Measurements from ENCODE around the gene PRND. TPM values are rescaled to one million over a fixed set of nuclear protein-coding genes. Genes with fewer than 3 reads are reported as not detected.

Gene PRND
- total and polyA plus RNA-seq, 2 of the 8 experiments (the other 6 are each of a cell fraction or from before 2014, with no cell fraction given), result 0.09 to 0.11 TPM

- Histone ChIP-seq H2BK120ac (replicated peaks; ENCODE audit: low read depth, low read length) (no peak overlapping the region), H2AK5ac (ENCODE audit: low read depth, low read length) (no peak overlapping the region), H3K56ac (replicated peaks; ENCODE audit: insufficient read length, low read depth, low read length) (no peak overlapping the region), H4K5ac (ENCODE audit: insufficient read length, low read depth, low read length) (no peak overlapping the region), H4K20me1 (replicated peaks in 1 of 2; ENCODE audit: control insufficient read depth in 1 of 2, insufficient read depth in 2 of 2, low read length in 2 of 2) (no peaks in the 10 kb centered on the region), H3K27ac (ENCODE audit: low read depth, low read length) (no peak overlapping the region), H3K9ac (replicated peaks in 1 of 4; ENCODE audit: extremely low read depth in 1 of 4, low read depth in 3 of 4, low read length in 3 of 4) (no peak overlapping the region), H2AFZ (ENCODE audit: low read length) (no peak overlapping the region), H3K4ac (replicated peaks; ENCODE audit: insufficient read length, low read depth, low read length) (no peak overlapping the region), H3K23me2 (ENCODE audit: low read depth, low read length) (no peaks in the 10 kb centered on the region), H4K91ac (replicated peaks; ENCODE audit: insufficient read length, low read length) (no peak overlapping the region), H2BK5ac (ENCODE audit: low read depth, low read length) (no peak overlapping the region), H4K8ac (ENCODE audit: extremely low read depth, insufficient read depth, low read length) (no peak overlapping the region), H3K4me1 (replicated peaks in 1 of 4; ENCODE audit: control insufficient read depth in 3 of 4, insufficient read depth in 4 of 4, low read length in 3 of 4) (peaks cover 0 to 8% (median 3%) of the 10 kb centered on the region in 4 experiments; a peak in 3 of 7 replicates), H2BK15ac (ENCODE audit: low read length) (no peak overlapping the region), H3K14ac (ENCODE audit: insufficient read length) (no peak overlapping the region), H3K4me3 (ENCODE audit: extremely low read depth in 1 of 4, insufficient read depth in 2 of 4, low read depth in 3 of 4, low read length in 4 of 4) (no peak overlapping the region), H2BK12ac (ENCODE audit: low read depth, low read length) (no peak overlapping the region), H3K18ac (ENCODE audit: extremely low read depth, low read length) (no peak overlapping the region), H3K4me2 (ENCODE audit: insufficient read depth in 1 of 2, low read depth in 2 of 2, low read length in 2 of 2) (no peak overlapping the region), H3K9me3 (ENCODE audit: insufficient read depth in 2 of 2, low read depth in 1 of 2, low read length in 1 of 2) (no peaks in the 10 kb centered on the region), H2BK20ac (ENCODE audit: low read length) (no peak overlapping the region), H3K27me3 (replicated peaks in 1 of 4; ENCODE audit: control insufficient read depth in 3 of 4, extremely low read depth in 1 of 4, insufficient read depth in 3 of 4, low read length in 3 of 4) (no peaks in the 10 kb centered on the region), H3K79me2 (ENCODE audit: control insufficient read depth in 1 of 2, insufficient read depth in 2 of 2, low read length in 2 of 2) (peaks cover 0 to 27% of the 10 kb centered on the region in 2 experiments; a peak in 2 of 4 replicates), H3K36me3 (ENCODE audit: control insufficient read depth in 2 of 4, insufficient read depth in 4 of 4, low read length in 3 of 4) (no peaks in the 10 kb centered on the region), H3K23ac (ENCODE audit: insufficient read length) (no peak overlapping the region), H3K79me1 (ENCODE audit: low read depth, low read length) (no peaks in the 10 kb centered on the region)
- DNase-seq (ENCODE audit: low read depth in 1 of 2, low spot score in 2 of 2) (no peak), FAIRE-seq (no peak)
- ChIA-PET POLR2A (ENCODE audit: partially characterized antibody) (no interaction called here), CTCF (ENCODE audit: partially characterized antibody) (interaction anchor here (0.7 to 1.8 kb wide), 4 partner anchors 11 to 396 kb away, joined by 3 to 10 read pairs (median 3); no protein-coding TSS in a partner anchor)
- WGBS, 2 experiments (ENCODE audit: extremely low coverage in 1 of 2, insufficient coverage in 1 of 2, insufficient read length in 1 of 2, insufficient replicate concordance in 2 of 2, low coverage in 1 of 2, low lambda C conversion rate in 2 of 2, missing lambda C conversion rate in 1 of 2), result 88% methylated on average over 2 of the region's 2 CpGs; no CpG with 5 or more reads in 1 of the 2 experiments
- no peak for TF ChIP-seq RFX5 (IDR thresholded peaks at IDR 0.05; ENCODE audit: borderline replicate concordance, low read depth, low read length)
- TF ChIP-seq JUN (IDR thresholded peaks at IDR 0.05; ENCODE audit: low read depth, low read length), result no peak
Measured at GRCh38 chr20:4691753-4692152, 30.0 kb upstream of the PRND start.
